Liver (tissue), 9 donors: ENCODE data around the gene FGD5. TPM values are rescaled to one million over a fixed set of nuclear protein-coding genes. Genes with fewer than 3 reads are reported as not detected.

Experiments used
- DNase-seq: peaks from one replicate; pipeline ENCODE4 v3.0.0-alpha.2; 2017; ENCODE audit warnings: low spot score
- H3K27ac ChIP-seq, 2 donors: one replicate each; pipeline ENCODE4 v1.7.0; 2013; ENCODE audit warnings: inconsistent platforms in 2 of 2, low read length in 2 of 2, control low read depth in 1 of 2, low read depth in 1 of 2, mild to moderate bottlenecking in 1 of 2
- H3K27me3 ChIP-seq, 4 donors: one replicate each; pipeline versions ENCODE4 v1.6.1 to v1.7.0; 2013; ENCODE audit warnings: low read length in 3 of 4, inconsistent platforms in 1 of 4, mild to moderate bottlenecking in 1 of 4, moderate library complexity in 1 of 4; ENCODE audit not compliant: control insufficient read depth in 4 of 4, insufficient read depth in 4 of 4
- H3K36me3 ChIP-seq, 4 donors: one replicate each; pipeline versions ENCODE4 v1.6.1 to v1.7.0; 2013; ENCODE audit warnings: low read length in 3 of 4, mild to moderate bottlenecking in 3 of 4, low read depth in 1 of 4, moderate library complexity in 1 of 4; ENCODE audit not compliant: control insufficient read depth in 4 of 4, insufficient read depth in 3 of 4
- H3K4me1 ChIP-seq, 4 donors: one replicate each; pipeline versions ENCODE4 v1.6.1 to v1.7.0; 2013; ENCODE audit warnings: low read length in 3 of 4, mild to moderate bottlenecking in 3 of 4, moderate library complexity in 1 of 4; ENCODE audit not compliant: control insufficient read depth in 4 of 4, insufficient read depth in 4 of 4
- H3K4me3 ChIP-seq, 3 donors: one replicate each; pipeline versions ENCODE4 v1.6.1 to v1.7.0; 2013; ENCODE audit warnings: low read length in 3 of 3, control low read depth in 1 of 3, low read depth in 1 of 3, mild to moderate bottlenecking in 1 of 3
- H3K9ac ChIP-seq, 2 donors: one replicate each; pipeline ENCODE4 v1.7.0; 2013; ENCODE audit warnings: low read length in 2 of 2, mild to moderate bottlenecking in 2 of 2, moderate library complexity in 2 of 2, control low read depth in 1 of 2, low read depth in 1 of 2
- H3K9me3 ChIP-seq, 4 donors: one replicate each; pipeline versions ENCODE4 v1.6.1 to v1.7.0; 2013; ENCODE audit warnings: low read length in 3 of 4; ENCODE audit not compliant: control insufficient read depth in 4 of 4
- ATF3 ChIP-seq: IDR thresholded peaks from 2 replicates; pipeline ENCODE4 v1.6.1; 2016; ENCODE audit warnings: antibody characterized with exemption
- EGR1 ChIP-seq, 2 donors: IDR thresholded peaks; 2 replicates each; pipeline ENCODE4 v1.6.1; 2016 to 2018; ENCODE audit warnings: antibody characterized with exemption in 2 of 2, low read depth in 2 of 2
- GABPA ChIP-seq, 2 donors: IDR thresholded peaks in 1 of 2; conservative IDR thresholded peaks in 1 of 2; 2 replicates each; pipeline ENCODE4 v1.6.1; 2016; ENCODE audit warnings: antibody characterized with exemption in 2 of 2, mild to moderate bottlenecking in 1 of 2, moderate library complexity in 1 of 2
- HNF4A ChIP-seq, 2 donors: conservative IDR thresholded peaks; 2 replicates each; pipeline ENCODE4 v1.6.1; 2016; ENCODE audit warnings: antibody characterized with exemption in 2 of 2, mild to moderate bottlenecking in 2 of 2
- HNF4G ChIP-seq: IDR thresholded peaks from 2 replicates; pipeline ENCODE4 v1.6.1; 2016; ENCODE audit warnings: antibody characterized with exemption
- JUND ChIP-seq, 2 donors: IDR thresholded peaks; 2 replicates each; pipeline ENCODE4 v1.6.1; 2016; ENCODE audit warnings: antibody characterized with exemption in 2 of 2
- MAX ChIP-seq: IDR thresholded peaks from 2 replicates; pipeline ENCODE4 v1.6.1; 2016; ENCODE audit warnings: antibody characterized with exemption
- NR2F2 ChIP-seq: IDR thresholded peaks from 2 replicates; pipeline ENCODE4 v1.6.1; 2016; ENCODE audit warnings: antibody characterized with exemption
- ZBTB33 ChIP-seq: IDR thresholded peaks from 2 replicates; pipeline ENCODE4 v1.6.1; 2016; ENCODE audit warnings: antibody characterized with exemption
- WGBS: extraction: QIAGEN DNeasy Blood & Tissue Kit; methylation state at CpG from one replicate; pipeline ENCODE4 v1.1.7; 2013; 5-methylcytosine and 5-hydroxymethylcytosine counted together
- polyA plus RNA-seq, 2 donors: library from polyadenylated mRNA; stranded (reverse) in 1 of 2; unstranded in 1 of 2; fragments of 200-250 nt in 1 of 2; fragments of >200 nt in 1 of 2; fragmentation: Nextera tagmentation in 1 of 2; extraction: Ambion mirVana in 1 of 2; gene quantifications; one replicate each; pipeline versions ENCODE4 v1.2.1 to v1.2.3, GENCODE V29; 2013 to 2015
- total RNA-seq, 2 donors: library from RNA; depleted of rRNA; stranded (reverse); fragments of >200 nt; gene quantifications; one replicate each; pipeline ENCODE4 v1.2.3, GENCODE V29; 2014
- donor health status: healthy.
- donor health status: healthy.
- donor health status: healthy.
- donor health status: healthy.
- donor health status: healthy.

The FGD5 gene
- total and polyA plus RNA-seq, 4 donors: 2.0 to 6.3 (median 3.1) TPM

- TF ChIP-seq GABPA (IDR thresholded peaks at IDR 0.05 in 1 of 2, conservative IDR thresholded peaks at IDR 0.05 in 1 of 2): no peak
Measured at GRCh38 chr3:14889205-14889604, 70.4 kb downstream of the FGD5 start (continued).

- TF ChIP-seq JUND (IDR thresholded peaks at IDR 0.05) (no peak), NR2F2 (no peak), HNF4A (conservative IDR thresholded peaks at IDR 0.05) (no peak), EGR1 (IDR thresholded peaks at IDR 0.05; ENCODE audit: low read depth in 2 of 2) (no peak), ZBTB33 (no peak), HNF4G (no peak)
- no peak overlapping the region for H3K4me3 ChIP-seq
- H3K9me3 ChIP-seq: no peaks in the 10 kb centered on the region
- no peak overlapping the region for H3K9ac ChIP-seq
- no peak overlapping the region for H3K27ac ChIP-seq
- WGBS: 89% methylated on average over 8 of the region's 8 CpGs
- H3K27me3 ChIP-seq: no peaks in the 10 kb centered on the region
- DNase-seq: no peak
- H3K4me1 ChIP-seq: no peaks in the 10 kb centered on the region
- no peaks in the 10 kb centered on the region for H3K36me3 ChIP-seq
Measured at GRCh38 chr3:14889943-14890342, 71.2 kb downstream of the FGD5 start.

- WGBS: 77% methylated on average over 5 of the region's 5 CpGs
- H3K27ac ChIP-seq: no peak overlapping the region
Measured at GRCh38 chr3:14890476-14890875, 71.7 kb downstream of the FGD5 start.

More at GRCh38 chr3:14890476-14890875, 71.7 kb downstream of the FGD5 start:
- no peak overlapping the region for H3K4me3 ChIP-seq
- no peaks in the 10 kb centered on the region for H3K36me3 ChIP-seq
- no peak for TF ChIP-seq ATF3
- TF ChIP-seq HNF4A (conservative IDR thresholded peaks at IDR 0.05): no peak
- no peak for TF ChIP-seq GABPA (IDR thresholded peaks at IDR 0.05 in 1 of 2, conservative IDR thresholded peaks at IDR 0.05 in 1 of 2)
- no peak for TF ChIP-seq MAX
- TF ChIP-seq HNF4G: no peak
- TF ChIP-seq ZBTB33: no peak
- H3K27me3 ChIP-seq: no peaks in the 10 kb centered on the region
- no peak for DNase-seq
- H3K9ac ChIP-seq: no peak overlapping the region
- no peaks in the 10 kb centered on the region for H3K9me3 ChIP-seq
- H3K4me1 ChIP-seq: no peaks in the 10 kb centered on the region
